ENCODE data around the gene FOXG1. TPM values are rescaled to one million over a fixed set of nuclear protein-coding genes. Genes with fewer than 3 reads are reported as not detected.

Gene FOXG1
- total RNA-seq, 1 donor from 2014 or later = 1.8 TPM

DNA sequence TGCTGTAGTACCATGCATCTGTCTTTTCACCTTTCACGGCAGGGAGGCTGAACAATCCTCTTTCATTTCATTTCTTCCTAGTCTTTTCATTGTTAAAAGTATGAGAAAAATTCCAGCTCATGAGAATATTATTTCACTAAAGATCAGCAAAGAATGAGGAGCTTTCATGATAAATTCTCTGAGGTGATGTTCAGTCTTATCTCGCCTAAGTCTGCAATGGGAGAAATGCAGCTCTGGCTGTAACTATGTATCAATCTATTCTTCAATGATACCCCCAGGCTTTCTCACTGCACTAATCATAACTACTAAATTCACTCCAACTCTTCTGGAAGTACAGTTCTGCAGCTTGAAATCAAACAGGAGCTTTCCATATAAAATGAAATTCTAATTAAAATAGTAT lies 15.7 kb downstream of the FOXG1 start:
- no peak overlapping the region for H3K4me3 Mint-ChIP-seq (ENCODE audit: unreplicated experiment)
- H3K36me3 Mint-ChIP-seq (ENCODE audit: low read depth, unreplicated experiment) = no peaks in the 10 kb centered on the region
- H3K27ac Mint-ChIP-seq (ENCODE audit: unreplicated experiment) = no peak overlapping the region
- H3K9me3 Mint-ChIP-seq (ENCODE audit: unreplicated experiment) = no peaks in the 10 kb centered on the region
- peaks cover 15% of the 10 kb centered on the region for H3K4me1 Mint-ChIP-seq (ENCODE audit: unreplicated experiment)
- TF ChIP-seq, protein P1, sequence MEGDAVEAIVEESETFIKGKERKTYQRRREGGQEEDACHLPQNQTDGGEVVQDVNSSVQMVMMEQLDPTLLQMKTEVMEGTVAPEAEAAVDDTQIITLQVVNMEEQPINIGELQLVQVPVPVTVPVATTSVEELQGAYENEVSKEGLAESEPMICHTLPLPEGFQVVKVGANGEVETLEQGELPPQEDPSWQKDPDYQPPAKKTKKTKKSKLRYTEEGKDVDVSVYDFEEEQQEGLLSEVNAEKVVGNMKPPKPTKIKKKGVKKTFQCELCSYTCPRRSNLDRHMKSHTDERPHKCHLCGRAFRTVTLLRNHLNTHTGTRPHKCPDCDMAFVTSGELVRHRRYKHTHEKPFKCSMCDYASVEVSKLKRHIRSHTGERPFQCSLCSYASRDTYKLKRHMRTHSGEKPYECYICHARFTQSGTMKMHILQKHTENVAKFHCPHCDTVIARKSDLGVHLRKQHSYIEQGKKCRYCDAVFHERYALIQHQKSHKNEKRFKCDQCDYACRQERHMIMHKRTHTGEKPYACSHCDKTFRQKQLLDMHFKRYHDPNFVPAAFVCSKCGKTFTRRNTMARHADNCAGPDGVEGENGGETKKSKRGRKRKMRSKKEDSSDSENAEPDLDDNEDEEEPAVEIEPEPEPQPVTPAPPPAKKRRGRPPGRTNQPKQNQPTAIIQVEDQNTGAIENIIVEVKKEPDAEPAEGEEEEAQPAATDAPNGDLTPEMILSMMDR (IDR thresholded peaks at IDR 0.05; ENCODE audit: unreplicated experiment) = no peak
- peaks cover 3% of the 10 kb centered on the region for H3K27me3 Mint-ChIP-seq (ENCODE audit: unreplicated experiment)
- no peak for DNase-seq (ENCODE audit: low spot score)

DNA sequence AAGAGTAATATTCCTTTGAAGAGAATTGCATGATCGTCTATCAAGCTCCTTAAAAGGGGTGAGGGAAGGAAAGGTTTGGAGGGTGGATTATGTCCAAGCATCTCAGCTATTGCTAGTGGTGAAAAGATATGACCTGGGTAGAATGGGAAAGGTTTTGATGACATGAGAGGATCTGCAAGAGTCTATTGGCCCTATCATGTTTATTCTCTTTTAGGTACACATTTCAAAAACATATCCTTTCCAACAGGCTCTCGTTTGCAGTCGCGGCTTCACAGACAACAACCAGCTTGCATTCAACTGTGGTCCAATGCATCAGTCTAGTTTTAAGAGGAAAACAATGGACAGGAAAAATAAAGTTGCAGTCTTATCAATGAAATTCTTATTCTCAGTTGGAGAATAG lies 17.1 kb downstream of the FOXG1 start:
- TF ChIP-seq, protein P1 (IDR thresholded peaks at IDR 0.05; ENCODE audit: unreplicated experiment) = no peak
- DNase-seq (ENCODE audit: low spot score) = no peak
- Mint-ChIP-seq H3K36me3 (ENCODE audit: low read depth, unreplicated experiment) (no peaks in the 10 kb centered on the region), H3K4me3 (ENCODE audit: unreplicated experiment) (no peak overlapping the region), H3K27ac (ENCODE audit: unreplicated experiment) (no peak overlapping the region), H3K4me1 (ENCODE audit: unreplicated experiment) (peaks cover 15% of the 10 kb centered on the region), H3K9me3 (ENCODE audit: unreplicated experiment) (no peaks in the 10 kb centered on the region), H3K27me3 (ENCODE audit: unreplicated experiment) (peaks cover 3% of the 10 kb centered on the region)

DNA sequence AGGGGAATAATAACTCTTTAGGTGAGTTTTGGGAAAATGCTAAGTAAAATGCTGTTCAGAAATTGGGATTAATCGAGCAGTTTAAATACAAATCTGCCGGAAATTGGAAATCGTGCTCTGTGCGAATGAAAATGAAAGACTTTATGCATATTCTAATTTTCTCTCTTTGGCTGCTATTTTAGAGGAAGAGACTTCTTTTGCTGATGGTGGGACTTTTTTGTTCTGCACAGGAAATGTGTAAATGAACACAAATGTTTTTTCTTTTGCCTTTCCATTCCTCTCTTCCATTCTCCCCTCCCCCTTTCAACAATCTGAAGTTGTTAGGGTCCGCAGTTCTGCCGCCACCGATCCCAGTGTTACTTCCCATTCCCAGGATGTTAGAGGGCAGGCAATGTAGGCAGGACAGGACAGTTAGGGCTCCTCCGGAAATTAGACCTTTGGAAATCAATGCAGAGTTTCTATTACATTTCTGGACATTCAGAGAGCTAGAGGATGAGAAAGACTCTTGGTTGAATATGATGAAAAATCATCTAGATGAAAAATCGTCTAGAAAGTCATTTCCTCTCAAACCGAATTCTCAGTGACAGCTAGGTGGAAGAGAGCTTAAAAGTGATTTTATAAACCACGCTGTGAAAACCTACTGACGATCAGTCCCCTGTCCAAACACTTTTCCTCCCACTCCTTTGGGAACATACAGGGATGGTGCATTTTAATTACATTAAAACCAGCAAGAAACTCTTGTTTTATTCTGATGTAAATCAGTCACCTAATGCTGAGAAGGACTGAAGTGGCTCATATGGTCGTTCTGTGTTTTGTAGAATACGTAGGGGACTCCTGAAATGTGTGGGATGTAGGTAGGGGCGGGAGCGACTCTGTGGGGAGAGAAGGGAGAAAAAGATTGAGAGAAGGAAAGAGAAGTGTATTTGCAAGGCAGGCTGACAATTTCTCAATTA lies 17.8 kb downstream of the FOXG1 start:
- no peak for DNase-seq (ENCODE audit: low spot score)
- Mint-ChIP-seq H3K27me3 (ENCODE audit: unreplicated experiment) (peaks cover 3% of the 10 kb centered on the region), H3K27ac (ENCODE audit: unreplicated experiment) (no peak overlapping the region), H3K4me3 (ENCODE audit: unreplicated experiment) (peak overlapping the region; percentile 23), H3K9me3 (ENCODE audit: unreplicated experiment) (no peaks in the 10 kb centered on the region), H3K36me3 (ENCODE audit: low read depth, unreplicated experiment) (no peaks in the 10 kb centered on the region), H3K4me1 (ENCODE audit: unreplicated experiment) (peaks cover 15% of the 10 kb centered on the region)
- TF ChIP-seq, protein P1 (IDR thresholded peaks at IDR 0.05; ENCODE audit: unreplicated experiment) = no peak

DNA sequence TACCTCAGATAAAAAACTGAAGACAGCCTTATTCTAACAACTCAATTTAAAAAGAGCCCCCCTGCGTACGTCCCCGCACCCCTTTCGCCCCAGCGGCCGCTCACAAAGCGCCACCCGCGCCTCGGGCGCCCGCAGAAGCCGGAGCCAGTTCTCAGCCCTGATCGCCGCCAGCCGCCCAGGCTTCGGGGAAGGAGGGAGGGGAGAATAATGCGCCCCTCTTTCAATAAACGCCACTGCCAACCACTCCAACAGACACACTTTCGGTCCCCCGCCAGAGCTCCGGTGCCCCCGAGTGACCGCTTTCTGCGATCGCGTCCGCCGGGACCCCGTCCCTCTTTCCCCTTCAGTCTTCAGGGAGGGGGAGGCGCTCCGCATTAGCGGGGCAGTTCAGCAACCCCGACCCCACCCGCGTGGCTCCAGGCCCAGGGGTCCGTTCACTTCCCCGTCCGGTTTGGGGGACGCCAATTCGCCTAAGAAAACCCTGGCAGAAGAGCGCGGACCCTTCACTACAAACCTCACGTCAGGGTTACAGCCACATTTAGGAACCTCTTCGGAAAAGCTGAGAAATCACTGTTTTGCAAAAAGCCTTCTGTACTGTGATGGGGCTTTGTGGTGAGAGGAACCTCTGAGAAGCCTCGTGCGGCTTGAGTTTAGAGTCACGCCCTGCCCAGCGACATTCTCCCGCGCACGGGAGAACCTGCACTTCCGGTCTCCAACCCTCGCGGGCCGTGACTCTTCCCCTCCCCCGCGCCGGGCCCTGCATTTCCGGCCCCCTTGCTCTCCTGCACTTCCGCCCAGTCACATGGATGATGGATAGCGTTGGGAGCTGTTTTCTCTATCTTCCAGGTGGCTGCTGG lies 18.7 kb downstream of the FOXG1 start:
- DNase-seq (ENCODE audit: low spot score) = peak; percentile 49
- TF ChIP-seq, protein P1 (IDR thresholded peaks at IDR 0.05; ENCODE audit: unreplicated experiment) = no peak
- Mint-ChIP-seq H3K4me3 (ENCODE audit: unreplicated experiment) (peak overlapping the region; percentile 71), H3K4me1 (ENCODE audit: unreplicated experiment) (peaks cover 15% of the 10 kb centered on the region), H3K27me3 (ENCODE audit: unreplicated experiment) (peaks cover 3% of the 10 kb centered on the region), H3K27ac (ENCODE audit: unreplicated experiment) (no peak overlapping the region), H3K36me3 (ENCODE audit: low read depth, unreplicated experiment) (no peaks in the 10 kb centered on the region), H3K9me3 (ENCODE audit: unreplicated experiment) (no peaks in the 10 kb centered on the region)

Measured in endothelial cell (in vitro differentiated cells).